Daoy (cell line): ENCODE results near the gene RBM24. TPM values are rescaled to one million over a fixed set of nuclear protein-coding genes. Genes with fewer than 3 reads are reported as not detected.

Experiments
- DNase-seq: peaks from one replicate; pipeline ENCODE4 v3.0.0-alpha.2; 2015; ENCODE audit warnings: low read depth
- total RNA-seq: library from RNA; depleted of rRNA; stranded (reverse); fragments of >200 nt; shearing (Covaris generic); gene quantifications from 2 replicates; pipeline ENCODE4 v1.2.3, GENCODE V29; 2014; rRNA removed

Gene RBM24
- total RNA-seq, 1 experiment from 2014 or later, result 7.9 TPM

GRCh38 chr6:17341891-17342290 lies 60.7 kb downstream of the RBM24 start:
- no peak for DNase-seq

GRCh38 chr6:17343215-17343614 lies 62.1 kb downstream of the RBM24 start:
- no peak for DNase-seq

Other genes starting within 250 kb of the RBM24 start
- 0.29 and 0.33 TPM in 2 replicates for gene STMND1, start 179.3 kb upstream of the RBM24 start, total RNA-seq
- gene CAP2, start 112.2 kb downstream of the RBM24 start, total RNA-seq, result 16.1 and 16.4 TPM in 2 replicates